GM18498 (cell line): ENCODE data around the gene DEUP1.
"Not testable (repeated sequence)": the region's sequence is repeated elsewhere in the genome, so short reads cannot be mapped to it uniquely, and the experiment has no call there.

Experiments used
- ATAC-seq: cut with Tn5 transposase; IDR thresholded peaks from one replicate; pipeline ENCODE4 v1.9.1; 2021; ENCODE audit warnings: mild to moderate bottlenecking, moderate library complexity; ENCODE audit not compliant: unreplicated experiment

Gene DEUP1

GRCh38 chr11:93330446-93330984, at the start of gene DEUP1:
TSS of gene DEUP1 (plus strand) at chr11:93330742. CDS start at chr11:93332260, 1,518 bp downstream.
- ATAC-seq: no peak

GRCh38 chr11:93285430-93285829, 45.1 kb upstream of the DEUP1 start:
- ATAC-seq: no peak

GRCh38 chr11:93287434-93287833, 43.1 kb upstream of the DEUP1 start:
- ATAC-seq: no peak

GRCh38 chr11:93288079-93288478, 42.5 kb upstream of the DEUP1 start:
- peak; percentile 49 for ATAC-seq

GRCh38 chr11:93288767-93289166, 41.8 kb upstream of the DEUP1 start:
- ATAC-seq: no peak

GRCh38 chr11:93289782-93290463, 40.6 kb upstream of the DEUP1 start:
- ATAC-seq: no peak

- ATAC-seq: no peak
These were observed 39.4 kb upstream of the DEUP1 start for GRCh38 chr11:93291110-93291509.

- no peak for ATAC-seq
These were observed 38.6 kb upstream of the DEUP1 start for GRCh38 chr11:93291898-93292297.

GRCh38 chr11:93295921-93296575, 34.5 kb upstream of the DEUP1 start:
- ATAC-seq: no peak

GRCh38 chr11:93303689-93304088, 26.9 kb upstream of the DEUP1 start:
- ATAC-seq: no peak

GRCh38 chr11:93314399-93314798, 16.1 kb upstream of the DEUP1 start:
- not testable (repeated sequence) for ATAC-seq

GRCh38 chr11:93319224-93319839, 11.2 kb upstream of the DEUP1 start:
- ATAC-seq: no peak

- ATAC-seq: no peak
These were observed 10.3 kb upstream of the DEUP1 start for GRCh38 chr11:93320230-93320629.

GRCh38 chr11:93322207-93322606, 8.3 kb upstream of the DEUP1 start:
- ATAC-seq: no peak

GRCh38 chr11:93323747-93324146, 6.8 kb upstream of the DEUP1 start:
- no peak for ATAC-seq

- no peak for ATAC-seq
These were observed 6.0 kb upstream of the DEUP1 start for GRCh38 chr11:93324500-93324899.

GRCh38 chr11:93326681-93327080, 3.9 kb upstream of the DEUP1 start:
- no peak for ATAC-seq

GRCh38 chr11:93329936-93330445, 551 bp upstream of the DEUP1 start:
- no peak for ATAC-seq

GRCh38 chr11:93340223-93340622, 9.7 kb downstream of the DEUP1 start:
- ATAC-seq: no peak

- no peak for ATAC-seq
These were observed 14.4 kb downstream of the DEUP1 start for GRCh38 chr11:93344855-93345333.

GRCh38 chr11:93348930-93349329, 18.4 kb downstream of the DEUP1 start:
- no peak for ATAC-seq

- ATAC-seq: no peak
These were observed 20.3 kb downstream of the DEUP1 start for GRCh38 chr11:93350835-93351234.
